ENCODE data around the gene SHC1. TPM values are rescaled to one million over a fixed set of nuclear protein-coding genes. Genes with fewer than 3 reads are reported as not detected.

The SHC1 gene
- total RNA-seq, 1 donor from 2014 or later = 176 TPM

DNA sequence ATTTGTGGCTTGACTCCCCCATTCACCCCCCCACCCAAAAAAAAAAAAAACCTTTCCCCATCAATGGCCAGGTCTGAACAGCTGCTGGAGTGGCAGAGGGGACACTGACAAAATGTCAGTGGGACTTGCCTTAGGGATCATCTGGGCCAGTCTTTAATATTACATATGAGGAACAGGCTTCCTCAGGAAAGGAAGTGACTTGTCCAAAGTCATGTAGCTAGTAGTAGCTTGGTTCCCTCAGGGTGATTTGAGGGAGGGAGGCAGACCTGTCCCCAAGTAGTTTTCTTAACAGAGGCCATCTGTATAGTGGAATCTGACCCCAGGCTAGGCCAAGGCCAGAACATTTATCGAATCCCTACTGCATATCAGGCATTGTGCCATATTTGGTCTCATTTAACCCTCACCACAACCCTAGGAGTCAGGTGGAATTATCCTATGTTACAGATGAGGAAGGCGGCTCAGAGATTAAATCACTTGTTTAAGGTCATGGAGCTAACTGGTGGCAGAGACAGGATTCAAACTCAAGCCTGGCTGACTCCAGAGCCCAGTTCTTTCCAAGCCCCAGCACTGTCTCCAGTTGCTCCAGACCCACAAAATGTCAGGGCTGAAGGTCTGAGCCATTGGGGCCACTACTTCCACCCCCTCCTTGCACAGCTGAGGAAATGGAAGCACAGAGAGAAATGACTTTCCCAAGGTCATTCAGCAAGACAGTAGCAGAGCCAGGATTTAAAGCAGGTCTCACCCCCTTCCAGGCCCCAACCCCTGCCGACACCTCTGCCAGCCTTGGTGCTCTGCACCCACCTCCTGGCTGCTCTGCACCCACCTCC, 42.4 kb upstream of the SHC1 start:
- no peak for DNase-seq (ENCODE audit: low read depth)
- Histone ChIP-seq H3K36me3 (ENCODE audit: control insufficient read depth, insufficient read depth, low read length) (no peaks in the 10 kb centered on the region), H3K4me3 (ENCODE audit: low read depth, low read length) (no peak overlapping the region), H3K27me3 (ENCODE audit: control insufficient read depth, insufficient read depth, low read length) (no peaks in the 10 kb centered on the region)
- TF ChIP-seq, protein P1, sequence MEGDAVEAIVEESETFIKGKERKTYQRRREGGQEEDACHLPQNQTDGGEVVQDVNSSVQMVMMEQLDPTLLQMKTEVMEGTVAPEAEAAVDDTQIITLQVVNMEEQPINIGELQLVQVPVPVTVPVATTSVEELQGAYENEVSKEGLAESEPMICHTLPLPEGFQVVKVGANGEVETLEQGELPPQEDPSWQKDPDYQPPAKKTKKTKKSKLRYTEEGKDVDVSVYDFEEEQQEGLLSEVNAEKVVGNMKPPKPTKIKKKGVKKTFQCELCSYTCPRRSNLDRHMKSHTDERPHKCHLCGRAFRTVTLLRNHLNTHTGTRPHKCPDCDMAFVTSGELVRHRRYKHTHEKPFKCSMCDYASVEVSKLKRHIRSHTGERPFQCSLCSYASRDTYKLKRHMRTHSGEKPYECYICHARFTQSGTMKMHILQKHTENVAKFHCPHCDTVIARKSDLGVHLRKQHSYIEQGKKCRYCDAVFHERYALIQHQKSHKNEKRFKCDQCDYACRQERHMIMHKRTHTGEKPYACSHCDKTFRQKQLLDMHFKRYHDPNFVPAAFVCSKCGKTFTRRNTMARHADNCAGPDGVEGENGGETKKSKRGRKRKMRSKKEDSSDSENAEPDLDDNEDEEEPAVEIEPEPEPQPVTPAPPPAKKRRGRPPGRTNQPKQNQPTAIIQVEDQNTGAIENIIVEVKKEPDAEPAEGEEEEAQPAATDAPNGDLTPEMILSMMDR (IDR thresholded peaks at IDR 0.05; ENCODE audit: insufficient read depth, low read length, poor library complexity, severe bottlenecking) = no peak

GRCh38 chr1:155012026-155012546, 41.5 kb upstream of the SHC1 start:
- no peak for DNase-seq (ENCODE audit: low read depth)
- Histone ChIP-seq H3K4me3 (ENCODE audit: low read depth, low read length) (no peak overlapping the region), H3K27me3 (ENCODE audit: control insufficient read depth, insufficient read depth, low read length) (no peaks in the 10 kb centered on the region), H3K36me3 (ENCODE audit: control insufficient read depth, insufficient read depth, low read length) (no peaks in the 10 kb centered on the region)
- TF ChIP-seq, protein P1 (IDR thresholded peaks at IDR 0.05; ENCODE audit: insufficient read depth, low read length, poor library complexity, severe bottlenecking) = no peak

DNA sequence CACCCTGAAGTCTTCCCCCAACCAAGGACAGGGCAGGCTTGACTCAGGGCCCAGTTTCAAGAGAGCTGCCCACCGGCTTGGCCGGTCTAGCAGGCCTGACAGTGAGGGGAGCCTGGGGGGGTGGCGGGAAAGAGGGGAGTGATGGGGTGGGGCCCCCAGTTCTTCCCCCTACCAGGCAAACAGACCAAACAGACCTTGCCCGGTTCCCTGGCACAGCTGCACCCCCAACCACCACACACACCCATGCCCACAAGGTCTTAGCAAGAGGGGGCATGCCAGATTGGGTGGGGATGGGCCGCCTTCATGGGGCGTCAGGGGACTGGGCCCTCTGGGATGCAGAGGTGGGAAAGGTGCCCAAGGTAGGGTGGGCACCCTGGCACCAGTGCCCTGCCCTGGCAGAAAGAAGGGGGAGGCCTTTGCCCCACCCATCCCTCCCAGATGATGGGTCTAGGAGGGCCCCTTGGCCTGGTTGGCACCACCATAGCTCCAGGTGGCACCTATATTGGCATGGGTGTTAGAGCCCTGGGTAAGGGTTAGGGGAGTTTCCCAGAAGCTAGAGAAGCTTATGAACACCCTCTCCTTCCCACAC, 41.0 kb upstream of the SHC1 start:
- TF ChIP-seq, protein P1 (IDR thresholded peaks at IDR 0.05; ENCODE audit: insufficient read depth, low read length, poor library complexity, severe bottlenecking) = no peak
- DNase-seq (ENCODE audit: low read depth) = no peak
- no peak overlapping the region for H3K4me3 ChIP-seq (ENCODE audit: low read depth, low read length)
- H3K36me3 ChIP-seq (ENCODE audit: control insufficient read depth, insufficient read depth, low read length) = no peaks in the 10 kb centered on the region
- no peaks in the 10 kb centered on the region for H3K27me3 ChIP-seq (ENCODE audit: control insufficient read depth, insufficient read depth, low read length)

GRCh38 chr1:155011004-155011416, 40.5 kb upstream of the SHC1 start:
- TF ChIP-seq, protein P1 (IDR thresholded peaks at IDR 0.05; ENCODE audit: insufficient read depth, low read length, poor library complexity, severe bottlenecking) = no peak
- H3K4me3 ChIP-seq (ENCODE audit: low read depth, low read length) = no peak overlapping the region
- H3K27me3 ChIP-seq (ENCODE audit: control insufficient read depth, insufficient read depth, low read length) = no peaks in the 10 kb centered on the region
- DNase-seq (ENCODE audit: low read depth) = no peak
- no peaks in the 10 kb centered on the region for H3K36me3 ChIP-seq (ENCODE audit: control insufficient read depth, insufficient read depth, low read length)

GRCh38 chr1:155010211-155010918, 39.8 kb upstream of the SHC1 start:
- TF ChIP-seq, protein P1 (IDR thresholded peaks at IDR 0.05; ENCODE audit: insufficient read depth, low read length, poor library complexity, severe bottlenecking) = no peak
- no peaks in the 10 kb centered on the region for H3K36me3 ChIP-seq (ENCODE audit: control insufficient read depth, insufficient read depth, low read length)
- DNase-seq (ENCODE audit: low read depth) = no peak
- H3K4me3 ChIP-seq (ENCODE audit: low read depth, low read length) = no peak overlapping the region
- no peaks in the 10 kb centered on the region for H3K27me3 ChIP-seq (ENCODE audit: control insufficient read depth, insufficient read depth, low read length)
